K562 (cell line): ENCODE measurements around the gene OSCP1. TPM values are rescaled to one million over a fixed set of nuclear protein-coding genes. Genes with fewer than 3 reads are reported as not detected.
A peak's percentile ranks its signal among the peaks of the same experiment; 100 is the strongest.

ENCODE experiments used
- ATAC-seq: fragments of 200-7000 bp; cut with Tn5 transposase; 3 replicates; pipeline ENCODE4 v1.9.1; 2020; ENCODE audit warnings: moderate library complexity
- BruUV-seq: library from RNA; stranded (reverse); fragments of 400-500 nt; replicated peaks from 2 replicates; lab custom pipeline; 2021; lab: Mats Ljungman, UMichigan
- CTCF ChIA-PET: fragments of 300-600 bp; formaldehyde crosslinking; extraction: SDS; loops from one replicate; lab custom pipeline; 2021; ENCODE audit warnings: low intra/inter-chr PET ratio; lab: Yijun Ruan, JAX
- POLR2A ChIA-PET: fragments of 300-600, 350-650 bp; sonication (Branson Sonifier 250); formaldehyde crosslinking; extraction: SDS; loops from one replicate; lab custom pipeline; 2021; ENCODE audit warnings: antibody characterized with exemption, inconsistent platforms; lab: Yijun Ruan, JAX
- DNase-seq, 4 experiments: peaks; one replicate each; pipeline versions ENCODE4 v3.0.0 to v3.0.0-alpha.2; 2011 to 2018; ENCODE audit warnings: low spot score in 3 of 4, mixed read lengths in 3 of 4; ENCODE audit errors: extremely low read depth in 1 of 4
- FAIRE-seq: peaks from 2 replicates; lab custom pipeline; 2011; peaks lifted over from hg19 to GRCh38; lab: Jason Lieb, UNC
- H2AFZ ChIP-seq: 2 replicates; pipeline ENCODE4 v1.6.0; 2011; ENCODE audit warnings: low read depth, low read length, control low read depth, inconsistent platforms
- H3K27ac ChIP-seq: fragments of 200-600 bp; 3 replicates; pipeline ENCODE4 v1.8.0; 2011; ENCODE audit warnings: low read depth, mild to moderate bottlenecking, control low read depth, inconsistent platforms, low read length, moderate library complexity, mixed read lengths; ENCODE audit errors: extremely low read depth
- H3K27me3 ChIP-seq, 2 experiments: fragments of 300-600 bp in 1 of 2; 2 replicates in 1 of 2; 3 replicates in 1 of 2; pipeline versions ENCODE4 v1.6.0 to v1.8.0; 2011; ENCODE audit warnings: inconsistent platforms in 2 of 2, low read length in 2 of 2, mild to moderate bottlenecking in 1 of 2, mixed read lengths in 1 of 2, moderate library complexity in 1 of 2; ENCODE audit not compliant: control insufficient read depth in 2 of 2, insufficient read depth in 2 of 2
- H3K36me3 ChIP-seq: fragments of 300-600 bp; 3 replicates; pipeline ENCODE4 v1.8.0; 2011; ENCODE audit warnings: mild to moderate bottlenecking, low read length, inconsistent platforms; ENCODE audit not compliant: control insufficient read depth, insufficient read depth
- H3K4me1 ChIP-seq, 2 experiments: fragments of 200-600 bp in 1 of 2; replicated peaks in 1 of 2; 2 replicates in 1 of 2; 3 replicates in 1 of 2; pipeline versions ENCODE4 v1.5.1 to v1.8.0; 2011; ENCODE audit warnings: inconsistent platforms in 2 of 2, low read length in 2 of 2, mild to moderate bottlenecking in 1 of 2, mixed read lengths in 1 of 2, moderate library complexity in 1 of 2; ENCODE audit not compliant: control insufficient read depth in 2 of 2, insufficient read depth in 2 of 2
- H3K4me2 ChIP-seq: 2 replicates; pipeline ENCODE4 v1.6.1; 2011; ENCODE audit warnings: low read length, control low read depth, inconsistent platforms, mixed read lengths; ENCODE audit not compliant: insufficient read depth
- H3K4me3 ChIP-seq: fragments of 200-600 bp; sonication (generic), shearing (Covaris generic); 2 replicates; pipeline ENCODE4 v1.5.1; 2016; ENCODE audit warnings: control low read depth, inconsistent platforms
- H3K79me2 ChIP-seq: fragments of 200-600 bp; 3 replicates; pipeline ENCODE4 v1.8.0; 2011; ENCODE audit warnings: low read length, inconsistent platforms; ENCODE audit not compliant: control insufficient read depth, insufficient read depth
- H3K9ac ChIP-seq, 2 experiments: 2 replicates each; pipeline versions ENCODE4 v1.6.0 to v1.6.1; 2011; ENCODE audit warnings: low read depth in 2 of 2, low read length in 2 of 2, control low read depth in 1 of 2, inconsistent platforms in 1 of 2, mild to moderate bottlenecking in 1 of 2, mixed read lengths in 1 of 2; ENCODE audit not compliant: insufficient read depth in 1 of 2
- H3K9me1 ChIP-seq: one replicate; pipeline ENCODE4 v1.6.0; 2011; ENCODE audit warnings: inconsistent platforms, mild to moderate bottlenecking, low read length, moderate library complexity; ENCODE audit not compliant: control insufficient read depth, insufficient read depth
- H3K9me3 ChIP-seq: replicated peaks from 2 replicates; pipeline ENCODE4 v1.5.1; 2011; ENCODE audit warnings: low read depth, low read length, inconsistent platforms; ENCODE audit not compliant: control insufficient read depth, insufficient read depth
- H4K20me1 ChIP-seq: replicated peaks from 2 replicates; pipeline ENCODE4 v1.6.1; 2011; ENCODE audit warnings: low read length, inconsistent platforms, mixed read lengths; ENCODE audit not compliant: control insufficient read depth, insufficient read depth
- MAFK ChIP-seq: IDR thresholded peaks from 2 replicates; pipeline ENCODE4 v1.6.1; 2011; ENCODE audit warnings: low read length, improper control_type of control experiment
- MCM3 ChIP-seq: fragments of 450-650 bp; IDR thresholded peaks from 2 replicates; pipeline ENCODE4 v1.6.1; 2016
- SMAD1 ChIP-seq: fragments of 150-350 bp; IDR thresholded peaks from 2 replicates; pipeline ENCODE4 v1.6.1; 2014; ENCODE audit warnings: low read length, low read depth; ENCODE audit not compliant: partially characterized antibody
- ZBTB33 ChIP-seq: sonication (generic); formaldehyde crosslinking; IDR thresholded peaks from 2 replicates; pipeline ENCODE4 v1.8.1; 2023; ENCODE audit warnings: mild to moderate bottlenecking, missing genetic modification reagents
- WGBS: fragments of 100-300 bp; shearing (Covaris generic); methylation state at CpG from one replicate; pipeline ENCODE4 v1.1.6; 2016; ENCODE audit warnings: low coverage, mixed read lengths; ENCODE audit not compliant: insufficient coverage; ENCODE audit errors: missing lambda C conversion rate; 5-methylcytosine and 5-hydroxymethylcytosine counted together
- in situ Hi-C: fragments of 300-500 bp; cut with MboI; formaldehyde crosslinking; loops from 4 replicates; pipeline ENCODE4 v1.15.0; 2018; ENCODE audit warnings: inconsistent platforms, mixed read lengths
- intact Hi-C: fragments of 100-400 bp; cut with micrococcal nuclease; formaldehyde crosslinking; loops from 2 replicates; pipeline ENCODE4 v1.14.2; 2022
- polyA plus RNA-seq, 8 experiments: library from polyadenylated mRNA; depleted of rRNA in 4 of 8; stranded (reverse) in 5 of 8; unstranded in 3 of 8; fragments of >200 nt; fragmentation: Nextera tagmentation in 2 of 8; fragmentation: Illumina TruSeq in 1 of 8; extraction: Ambion mirVana in 2 of 8; extraction: Trizol in 1 of 8; gene quantifications; 2 replicates each; pipeline versions ENCODE4 v1.2.1 to v1.2.3, GENCODE V29; 2011 to 2014; ENCODE audit warnings: inconsistent platforms in 1 of 8, missing spikeins in 1 of 8
- total RNA-seq, 7 experiments: library from RNA; depleted of rRNA in 6 of 7; stranded (reverse); fragments of >200 nt in 6 of 7; fragmentation: Illumina TruSeq in 2 of 7; extraction: Trizol in 2 of 7; gene quantifications; 2 replicates each; pipeline versions ENCODE4 v1.2.1 to v1.2.3, GENCODE V29; 2011 to 2021; ENCODE audit warnings: low replicate concordance in 1 of 7
- TF ChIP-seq, protein P1 (sequence below): fragments of 250-450 bp; sonication (Bioruptor Pico); IDR thresholded peaks from 2 replicates; pipeline ENCODE4 v1.5.0; 2021; ENCODE audit warnings: mild to moderate bottlenecking, borderline replicate concordance
- TF ChIP-seq, protein P2 (sequence below), 3 experiments: IDR thresholded peaks in 2 of 3; conservative IDR thresholded peaks in 1 of 3; 2 replicates each; pipeline ENCODE4 v1.5.1; 2011 to 2012; ENCODE audit warnings: low read length in 3 of 3, mild to moderate bottlenecking in 3 of 3, control low read depth in 2 of 3, improper control_type of control experiment in 1 of 3, inconsistent platforms in 1 of 3, low read depth in 1 of 3, mixed read lengths in 1 of 3, moderate library complexity in 1 of 3; ENCODE audit not compliant: insufficient read depth in 2 of 3

Gene OSCP1
- total and polyA plus RNA-seq, 9 of the 15 experiments (the other 6 are each of a cell fraction or from before 2014, with no cell fraction given): 0.15 to 0.40 (median 0.33) TPM; not detected in 5

DNA sequence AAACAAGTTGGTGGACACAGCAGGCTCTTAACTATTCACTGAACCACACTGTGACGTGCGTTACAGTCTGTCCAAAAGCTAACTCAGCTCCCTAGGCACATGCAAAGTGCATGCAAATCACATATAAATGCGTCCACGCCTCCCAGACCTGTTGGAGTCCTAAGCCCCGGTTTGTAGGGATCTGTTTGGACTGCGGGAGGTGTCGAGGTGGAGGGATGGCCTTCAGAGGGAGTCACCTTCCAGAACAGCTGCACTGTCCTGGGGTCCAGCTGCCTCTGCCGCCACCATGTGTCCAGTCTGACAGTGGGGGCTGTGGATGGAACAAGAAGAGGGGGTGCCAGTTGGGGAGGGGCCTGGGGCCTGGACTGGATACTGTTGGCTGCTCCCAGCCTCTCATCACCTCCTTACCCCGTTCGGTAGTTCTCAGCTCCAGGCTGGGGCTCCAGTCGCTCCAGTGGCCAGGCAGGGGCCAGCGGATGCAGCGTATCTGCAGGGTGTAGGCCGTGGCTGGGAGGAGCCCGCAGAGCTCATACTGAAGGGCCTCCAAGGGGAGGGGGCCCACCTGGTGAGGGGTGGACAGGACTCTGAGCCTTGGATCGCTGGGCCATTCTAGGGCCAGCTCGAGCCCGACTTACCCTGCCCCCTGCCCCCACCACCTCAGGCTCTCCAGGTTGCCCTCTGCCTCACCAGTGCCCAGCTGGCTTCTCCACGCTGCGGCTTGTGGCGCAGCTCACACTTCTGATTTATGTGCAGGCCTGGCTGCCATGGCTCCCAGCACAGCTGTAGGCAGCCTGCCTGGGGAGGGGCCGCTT, 21.8 kb upstream of the OSCP1 start:
- Histone ChIP-seq H3K4me3 (no peak overlapping the region), H3K4me1 (peaks cover 0 to 27% of the 10 kb centered on the region in 2 experiments; a peak in 3 of 5 replicates), H3K27me3 (no peaks in the 10 kb centered on the region), H4K20me1 (no peaks in the 10 kb centered on the region), H3K9ac (peak overlapping the region in 1 of 2 experiments; percentile 61; a peak in 2 of 4 replicates), H3K9me1 (no peaks in the 10 kb centered on the region), H2AFZ (no peak overlapping the region), H3K36me3 (no peaks in the 10 kb centered on the region), H3K9me3 (no peaks in the 10 kb centered on the region), H3K27ac (no peak overlapping the region), H3K4me2 (no peak overlapping the region), H3K79me2 (no peaks in the 10 kb centered on the region)
- ChIA-PET POLR2A (interaction anchor here (0.9 kb wide), 1 partner anchor 15 kb away, joined by 4 read pairs; no protein-coding TSS in a partner anchor), CTCF (no interaction called here)
- BruUV-seq: no TSS peak
- intact Hi-C loops: no loop called here
- 63% methylated on average over 22 of the region's 22 CpGs for WGBS
- DNase-seq (no peak), FAIRE-seq (no peak), ATAC-seq (peak; percentile 52)
- TF ChIP-seq MAFK (no peak), ZBTB33 (CRISPR knock-in tag) (0 out of 2 replicates have a peak, but pooled peaks have one; percentile 11), MCM3 (no peak), SMAD1 (no peak)
- TF ChIP-seq, protein P1, sequence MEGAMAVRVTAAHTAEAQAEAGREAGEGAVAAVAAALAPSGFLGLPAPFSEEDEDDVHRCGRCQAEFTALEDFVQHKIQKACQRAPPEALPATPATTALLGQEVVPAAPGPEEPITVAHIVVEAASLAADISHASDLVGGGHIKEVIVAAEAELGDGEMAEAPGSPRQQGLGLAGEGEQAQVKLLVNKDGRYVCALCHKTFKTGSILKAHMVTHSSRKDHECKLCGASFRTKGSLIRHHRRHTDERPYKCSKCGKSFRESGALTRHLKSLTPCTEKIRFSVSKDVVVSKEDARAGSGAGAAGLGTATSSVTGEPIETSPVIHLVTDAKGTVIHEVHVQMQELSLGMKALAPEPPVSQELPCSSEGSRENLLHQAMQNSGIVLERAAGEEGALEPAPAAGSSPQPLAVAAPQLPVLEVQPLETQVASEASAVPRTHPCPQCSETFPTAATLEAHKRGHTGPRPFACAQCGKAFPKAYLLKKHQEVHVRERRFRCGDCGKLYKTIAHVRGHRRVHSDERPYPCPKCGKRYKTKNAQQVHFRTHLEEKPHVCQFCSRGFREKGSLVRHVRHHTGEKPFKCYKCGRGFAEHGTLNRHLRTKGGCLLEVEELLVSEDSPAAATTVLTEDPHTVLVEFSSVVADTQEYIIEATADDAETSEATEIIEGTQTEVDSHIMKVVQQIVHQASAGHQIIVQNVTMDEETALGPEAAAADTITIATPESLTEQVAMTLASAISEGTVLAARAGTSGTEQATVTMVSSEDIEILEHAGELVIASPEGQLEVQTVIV: no peak
- TF ChIP-seq, protein P2, sequence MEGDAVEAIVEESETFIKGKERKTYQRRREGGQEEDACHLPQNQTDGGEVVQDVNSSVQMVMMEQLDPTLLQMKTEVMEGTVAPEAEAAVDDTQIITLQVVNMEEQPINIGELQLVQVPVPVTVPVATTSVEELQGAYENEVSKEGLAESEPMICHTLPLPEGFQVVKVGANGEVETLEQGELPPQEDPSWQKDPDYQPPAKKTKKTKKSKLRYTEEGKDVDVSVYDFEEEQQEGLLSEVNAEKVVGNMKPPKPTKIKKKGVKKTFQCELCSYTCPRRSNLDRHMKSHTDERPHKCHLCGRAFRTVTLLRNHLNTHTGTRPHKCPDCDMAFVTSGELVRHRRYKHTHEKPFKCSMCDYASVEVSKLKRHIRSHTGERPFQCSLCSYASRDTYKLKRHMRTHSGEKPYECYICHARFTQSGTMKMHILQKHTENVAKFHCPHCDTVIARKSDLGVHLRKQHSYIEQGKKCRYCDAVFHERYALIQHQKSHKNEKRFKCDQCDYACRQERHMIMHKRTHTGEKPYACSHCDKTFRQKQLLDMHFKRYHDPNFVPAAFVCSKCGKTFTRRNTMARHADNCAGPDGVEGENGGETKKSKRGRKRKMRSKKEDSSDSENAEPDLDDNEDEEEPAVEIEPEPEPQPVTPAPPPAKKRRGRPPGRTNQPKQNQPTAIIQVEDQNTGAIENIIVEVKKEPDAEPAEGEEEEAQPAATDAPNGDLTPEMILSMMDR (IDR thresholded peaks at IDR 0.05 in 2 of 3, conservative IDR thresholded peaks at IDR 0.05 in 1 of 3; ENCODE audit: insufficient read depth in 2 of 3, low read depth in 1 of 3, low read length in 3 of 3): 0 out of 6 replicates have a peak, but pooled peaks of 1 of the 3 experiments have one; percentile 18
- in situ Hi-C loops: no loop called here
